GM19324 (cell line): ENCODE data around the gene TBC1D5.
A peak's percentile ranks its signal among the peaks of the same experiment; 100 is the strongest.

ENCODE experiments used
- ATAC-seq: cut with Tn5 transposase; IDR thresholded peaks from one replicate; pipeline ENCODE4 v1.9.1; 2021; ENCODE audit warnings: mild to moderate bottlenecking, moderate library complexity; ENCODE audit not compliant: unreplicated experiment, low FRiP score

TBC1D5 gene

DNA sequence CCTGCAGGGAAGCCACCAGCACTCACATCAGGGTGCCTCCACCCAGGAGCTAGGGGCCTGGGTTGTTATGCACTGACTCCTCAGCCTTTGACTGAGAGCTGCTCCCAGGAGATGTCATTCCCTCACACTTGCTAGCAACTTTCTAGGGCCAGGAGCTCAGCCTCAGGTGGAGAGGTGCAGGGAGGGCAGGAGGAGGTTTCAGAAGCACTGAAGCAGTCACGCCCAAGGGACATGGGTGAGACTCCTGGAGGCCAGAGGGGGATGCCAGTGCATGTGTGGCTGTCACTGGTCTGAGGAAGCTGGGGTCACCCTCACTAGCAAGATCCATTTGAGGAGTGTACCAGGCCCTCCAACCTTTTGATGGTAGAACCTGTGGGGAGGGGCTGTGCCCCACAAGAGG lies 586.5 kb downstream of the TBC1D5 start:
- no peak for ATAC-seq

DNA sequence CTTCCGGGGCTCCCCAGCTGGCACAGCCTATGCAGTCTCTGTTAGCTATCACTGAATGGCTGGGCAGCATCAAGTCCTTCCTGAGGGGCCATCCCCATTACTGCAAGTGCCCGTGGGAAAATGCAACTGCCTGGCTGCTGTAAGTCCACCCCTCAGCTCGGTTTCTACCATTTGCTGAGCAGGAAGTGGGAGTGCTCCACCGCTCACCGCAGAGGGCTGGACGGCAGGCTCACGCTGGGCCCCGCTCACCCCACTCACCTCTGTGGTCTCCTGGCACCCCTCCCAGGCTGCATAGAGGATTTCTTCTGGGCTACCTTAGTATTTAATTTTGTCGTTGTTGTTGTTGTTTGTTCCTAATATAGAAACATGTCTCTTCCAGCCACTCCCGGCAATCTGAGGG lies 587.5 kb downstream of the TBC1D5 start:
- no peak for ATAC-seq

DNA sequence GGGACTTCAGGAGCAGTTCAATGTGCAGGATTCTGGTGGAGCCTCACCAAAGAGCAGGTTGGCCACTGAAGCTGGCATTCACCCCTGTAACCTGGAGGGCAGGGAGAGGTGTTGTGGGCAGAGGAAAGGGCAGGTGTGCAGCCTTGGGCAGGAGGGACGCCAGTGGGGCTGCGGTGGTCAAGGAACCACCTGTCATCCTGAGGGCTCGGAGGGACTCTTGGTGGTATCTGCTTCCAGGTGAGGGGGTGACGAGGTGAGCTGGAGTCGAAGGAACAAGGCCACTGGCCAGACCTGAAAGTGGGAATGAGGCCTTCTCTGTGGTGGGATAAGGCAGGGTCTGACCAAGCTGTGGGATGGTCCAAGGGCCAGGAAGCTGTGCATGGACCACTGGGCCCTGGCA lies 588.2 kb downstream of the TBC1D5 start:
- no peak for ATAC-seq

DNA sequence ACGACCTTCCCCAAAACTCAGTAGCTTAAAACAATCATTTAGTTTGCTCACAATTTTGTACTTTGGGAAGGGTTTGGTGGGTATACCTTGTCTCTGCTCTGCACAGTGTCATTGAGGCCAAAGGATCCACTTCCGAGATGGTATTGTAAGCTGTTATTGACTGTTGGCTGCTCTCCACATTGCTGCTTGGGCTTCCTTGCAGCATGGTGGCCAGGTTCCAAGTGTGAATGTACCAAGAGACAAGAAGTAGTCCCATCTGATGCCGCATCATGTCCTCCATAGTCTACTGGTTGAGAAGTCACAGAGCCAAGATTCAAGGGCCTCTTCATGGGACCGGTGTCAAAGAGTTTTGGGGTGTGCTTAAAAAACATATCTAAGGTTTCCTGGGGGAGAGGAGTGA lies 589.2 kb downstream of the TBC1D5 start:
- no peak for ATAC-seq

DNA sequence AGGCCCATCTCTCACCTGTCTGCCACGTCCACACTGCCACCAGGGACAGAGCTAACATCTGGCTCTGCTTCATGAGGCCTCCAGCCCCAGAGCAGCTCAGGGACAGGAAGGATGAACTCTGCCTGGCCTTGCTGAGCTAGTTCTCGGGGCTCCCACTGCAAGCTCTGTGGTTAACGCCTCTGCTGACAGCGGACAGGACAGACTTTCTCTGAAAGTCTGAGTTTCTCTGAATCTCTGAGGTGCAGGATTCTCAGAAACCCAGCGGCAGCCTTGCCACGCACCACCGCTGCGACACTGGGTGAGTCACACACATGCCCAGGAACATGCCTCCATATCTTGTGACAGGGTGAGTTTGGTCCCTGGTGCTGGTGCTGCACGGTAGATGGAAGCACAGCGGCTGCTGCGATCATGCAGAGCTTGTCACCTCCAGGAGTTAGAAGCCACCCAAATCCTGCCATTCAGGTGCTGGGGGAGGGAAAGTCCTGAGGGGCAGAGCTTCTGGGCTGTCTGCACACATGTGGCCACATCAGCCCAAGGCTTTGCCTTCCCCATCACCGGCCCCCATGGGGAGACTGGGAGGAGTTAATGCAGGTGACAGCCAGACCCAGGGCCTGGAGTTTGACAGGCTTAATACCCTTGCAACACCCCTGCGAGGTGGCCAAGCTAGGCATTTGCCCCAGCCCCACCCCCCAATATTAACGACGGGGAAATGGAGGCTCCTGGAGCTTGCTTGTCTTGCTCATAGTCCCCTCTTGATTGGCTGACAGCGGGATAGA lies 590.6 kb downstream of the TBC1D5 start:
- ATAC-seq: peak; percentile 98

DNA sequence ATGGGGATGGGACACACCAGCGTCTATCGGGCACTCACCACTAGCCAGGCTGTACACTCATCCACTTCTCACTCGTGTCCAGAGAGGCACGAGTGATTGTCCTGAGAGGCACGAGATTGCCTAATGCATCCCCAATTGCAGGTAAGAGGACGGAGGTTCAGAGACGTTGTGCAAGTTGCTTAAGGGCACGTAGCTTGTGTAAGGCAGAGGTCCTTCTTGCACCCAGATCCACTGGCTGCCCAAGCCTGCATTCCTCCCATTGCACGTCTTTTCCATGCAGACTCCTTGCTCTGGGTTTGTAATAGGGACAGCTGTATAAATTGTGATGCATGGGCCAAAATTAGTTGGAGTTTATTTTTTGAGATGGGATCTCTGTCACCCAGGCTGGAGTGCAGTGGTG lies 593.4 kb downstream of the TBC1D5 start:
- no peak for ATAC-seq

DNA sequence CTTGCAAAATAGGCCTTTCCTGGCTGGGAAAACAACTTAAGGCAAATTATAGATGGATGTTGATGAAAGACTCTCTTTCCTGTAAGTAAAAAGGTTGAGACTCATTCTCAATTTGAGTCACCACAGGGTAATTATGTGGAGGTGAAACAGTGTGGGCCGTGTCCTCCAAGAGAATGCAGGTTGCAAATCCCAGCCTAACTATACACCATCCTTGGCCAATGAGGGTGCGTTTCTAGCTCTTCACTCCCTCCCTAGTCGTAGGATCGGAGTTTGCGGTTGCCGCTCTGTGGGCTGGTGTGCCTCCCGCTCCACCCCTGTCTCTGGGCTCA lies 597.8 kb downstream of the TBC1D5 start:
- no peak for ATAC-seq

DNA sequence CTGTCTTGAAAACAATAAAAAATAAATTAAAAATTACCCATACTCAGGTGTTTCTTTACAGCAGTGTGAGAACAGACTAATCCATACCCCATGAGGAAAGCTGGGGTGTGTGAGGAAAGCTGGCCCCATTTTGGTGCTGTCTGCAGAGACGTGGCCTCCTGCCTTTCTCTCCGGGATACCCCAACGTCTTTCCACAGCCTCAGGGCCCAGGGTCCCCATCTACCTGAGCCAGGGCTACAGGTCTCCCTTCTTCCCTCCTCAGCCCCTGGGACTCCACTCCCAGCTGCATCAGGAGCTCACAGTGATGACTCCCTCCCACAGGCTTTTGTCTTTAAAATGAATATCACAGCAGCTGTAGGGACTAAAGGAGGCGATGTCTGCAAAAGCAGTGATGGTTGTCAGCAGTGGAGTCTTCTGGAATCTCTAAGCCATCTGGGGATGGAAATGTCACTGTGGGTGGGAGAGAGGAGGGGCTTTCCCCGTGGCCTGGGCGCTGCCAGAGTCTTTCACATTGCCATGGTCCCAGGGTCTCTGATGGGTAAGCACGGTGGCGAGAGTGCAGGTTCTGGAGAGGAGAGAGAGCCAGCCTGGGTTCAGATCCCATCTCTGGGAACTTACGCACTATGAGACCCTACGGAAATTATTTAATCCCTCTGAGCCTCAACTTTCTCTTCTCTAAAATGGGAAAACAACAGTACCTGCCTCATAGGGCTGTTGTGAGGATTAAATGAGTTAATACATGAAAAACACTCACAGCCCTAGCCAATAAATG lies 598.4 kb downstream of the TBC1D5 start:
- no peak for ATAC-seq

DNA sequence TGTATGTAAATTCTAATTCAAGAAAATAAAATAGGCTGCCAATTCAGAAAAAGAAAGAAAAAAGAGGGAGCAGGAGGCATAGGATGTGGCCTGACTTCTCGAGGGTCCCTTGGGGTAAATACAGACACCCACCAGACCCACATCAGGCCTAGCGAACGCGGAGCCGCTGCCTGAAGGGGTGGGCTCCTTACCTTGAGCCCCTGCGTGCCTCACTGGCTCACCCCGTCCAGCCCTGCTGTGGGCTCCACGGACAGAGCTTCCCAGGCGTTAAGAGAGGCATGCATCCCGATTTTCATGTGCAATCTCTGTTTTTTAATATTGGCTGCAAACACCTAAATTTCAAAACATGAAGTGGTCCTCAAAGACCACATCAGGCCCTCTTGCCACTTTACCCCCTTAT lies 599.9 kb downstream of the TBC1D5 start:
- no peak for ATAC-seq

DNA sequence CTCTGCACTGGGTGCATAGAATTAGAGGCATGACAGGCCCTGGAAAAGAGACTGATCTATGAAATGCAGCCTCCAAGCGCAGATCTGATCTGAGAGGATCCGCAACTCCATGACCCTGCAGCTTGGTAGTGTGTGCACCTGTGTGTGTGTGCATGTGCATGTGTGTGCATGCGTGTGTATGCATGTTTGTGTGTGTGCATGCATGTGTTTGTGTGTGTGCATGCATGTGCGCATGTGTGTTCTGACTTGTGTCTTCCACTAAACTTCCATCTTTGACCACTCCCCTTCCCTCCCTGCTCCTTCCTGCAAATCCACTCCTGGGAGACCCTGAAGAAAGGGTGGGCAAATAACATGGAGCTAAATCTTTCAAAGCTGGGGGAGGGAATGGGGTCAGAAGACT lies 600.7 kb downstream of the TBC1D5 start:
- ATAC-seq: no peak

DNA sequence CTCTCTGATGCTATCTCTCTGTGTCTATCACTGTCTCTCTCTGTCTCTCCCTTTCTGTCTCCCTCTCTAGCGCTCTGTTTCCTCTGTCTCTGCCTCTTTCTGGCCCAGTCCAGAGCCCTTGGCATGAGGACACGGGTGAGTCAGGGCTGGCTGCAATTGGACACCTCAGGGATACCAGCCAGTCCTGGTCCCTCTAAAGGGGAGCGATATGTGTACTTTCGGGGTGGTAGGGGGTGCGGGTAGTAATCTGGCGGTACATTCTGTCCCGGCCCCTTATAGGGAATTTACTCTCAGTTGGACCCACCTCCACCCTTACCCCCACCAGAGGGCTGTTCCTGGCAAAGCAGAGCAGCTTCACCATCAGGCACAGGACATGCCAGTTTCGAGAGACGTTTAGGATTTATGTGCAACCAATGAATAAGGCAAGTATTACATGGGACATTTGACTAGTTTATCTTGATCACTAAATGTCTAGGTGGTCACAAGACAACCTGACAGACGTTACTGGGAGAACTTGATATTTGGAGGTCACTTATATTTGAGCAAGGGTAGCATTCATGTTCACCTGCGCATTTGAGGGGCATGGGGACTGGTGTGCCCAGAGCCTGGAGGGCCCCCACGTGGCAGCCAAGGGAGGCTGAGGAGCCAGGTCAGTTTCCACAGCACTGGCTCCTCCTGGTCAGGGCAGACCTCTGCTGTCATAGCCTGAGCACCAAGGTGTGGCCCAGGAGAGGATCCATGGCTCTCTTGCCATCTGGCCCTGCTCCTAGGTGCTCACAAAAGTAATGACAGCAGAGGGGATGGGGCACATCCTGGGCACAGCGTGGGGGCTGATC lies 601.5 kb downstream of the TBC1D5 start:
- ATAC-seq: no peak

DNA sequence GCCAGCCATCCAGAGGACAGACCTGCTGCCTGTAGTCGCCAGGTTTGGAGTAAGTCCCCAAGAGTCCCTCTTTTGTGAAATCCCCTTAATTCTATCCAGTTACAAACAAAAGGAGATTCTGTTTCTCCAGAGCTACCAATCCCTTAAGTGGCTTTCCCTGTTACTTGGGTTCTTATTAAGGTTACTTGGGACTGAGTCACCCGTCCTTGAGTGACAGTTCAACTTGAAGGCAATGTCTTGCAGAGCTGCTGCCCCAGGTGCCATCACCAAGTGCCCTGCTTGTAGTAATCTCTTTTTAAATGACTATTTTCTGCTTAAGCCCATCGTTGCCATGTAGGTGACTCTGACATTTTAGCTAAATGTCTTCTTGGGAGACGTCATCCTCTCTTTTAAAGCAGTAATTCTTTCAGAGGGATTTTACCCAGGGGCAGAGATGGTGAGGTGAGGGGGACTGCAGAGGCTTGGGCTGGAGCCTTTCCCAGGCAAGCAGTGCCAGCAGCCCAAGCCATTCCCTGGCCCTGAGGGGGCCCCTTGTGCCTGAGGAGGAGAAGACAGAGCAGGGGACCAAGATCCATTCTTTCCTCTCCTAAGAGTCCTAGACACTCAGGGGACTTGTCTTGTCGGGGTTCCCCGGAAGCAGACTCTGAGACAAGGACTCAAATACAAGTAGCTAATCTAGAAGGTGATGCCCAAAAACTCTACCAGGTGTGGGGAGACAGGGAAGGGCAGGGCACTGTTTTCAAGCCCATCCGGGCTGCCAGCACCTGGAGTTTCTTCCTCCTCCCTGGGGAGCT lies 604.0 kb downstream of the TBC1D5 start:
- no peak for ATAC-seq

DNA sequence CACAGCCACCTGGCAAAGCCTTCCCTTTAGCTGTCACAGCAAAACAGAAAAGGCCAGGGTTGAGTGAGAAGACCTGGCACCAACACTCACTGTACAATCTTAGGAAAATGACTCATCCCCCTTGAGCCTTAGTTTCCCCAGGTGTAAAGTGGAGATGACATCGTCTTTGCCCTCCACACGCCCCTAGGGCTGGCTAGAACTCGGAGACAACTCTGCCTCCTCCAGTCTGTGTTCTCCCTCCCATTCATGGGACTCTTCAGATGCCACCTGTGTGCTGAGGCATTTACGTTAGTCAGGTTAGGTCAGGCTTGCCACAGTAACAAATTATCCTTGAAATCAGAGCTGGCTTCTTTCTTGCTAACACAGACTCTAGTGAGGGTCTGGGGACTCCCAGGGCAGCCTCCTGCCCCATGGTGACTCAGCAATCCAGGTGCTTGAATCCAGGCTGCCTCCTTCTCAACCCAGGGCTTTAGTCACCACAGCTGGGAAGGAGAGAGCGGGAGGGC lies 605.1 kb downstream of the TBC1D5 start:
- ATAC-seq: no peak

DNA sequence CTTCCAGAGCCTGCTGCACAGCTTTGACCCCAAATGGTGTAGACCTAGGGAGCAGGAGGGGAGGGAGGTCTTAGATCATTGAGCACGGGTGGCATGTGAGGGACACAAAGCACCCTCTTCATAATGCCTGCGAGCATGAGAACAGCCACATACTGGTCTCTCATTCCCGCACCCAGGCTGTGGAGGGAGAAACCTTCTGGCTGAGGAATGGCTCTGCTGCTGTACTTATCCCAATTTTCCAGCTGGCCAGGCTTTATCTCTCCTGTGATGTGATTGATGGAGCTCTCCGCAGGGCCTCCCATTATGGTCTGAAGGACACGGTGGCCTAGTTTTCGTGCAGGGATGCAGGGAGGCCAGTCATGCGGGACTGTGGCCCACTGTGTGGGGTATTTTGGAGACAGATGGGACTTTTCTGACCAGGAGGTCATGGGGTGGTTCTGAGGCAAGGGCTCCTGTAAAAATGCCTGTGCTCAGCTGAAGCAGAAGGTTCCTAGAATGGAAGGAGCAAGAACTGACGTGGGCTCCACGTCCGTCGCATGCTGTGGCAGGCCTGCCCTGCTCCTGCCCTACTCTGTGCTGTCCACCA lies 606.2 kb downstream of the TBC1D5 start:
- ATAC-seq: no peak

DNA sequence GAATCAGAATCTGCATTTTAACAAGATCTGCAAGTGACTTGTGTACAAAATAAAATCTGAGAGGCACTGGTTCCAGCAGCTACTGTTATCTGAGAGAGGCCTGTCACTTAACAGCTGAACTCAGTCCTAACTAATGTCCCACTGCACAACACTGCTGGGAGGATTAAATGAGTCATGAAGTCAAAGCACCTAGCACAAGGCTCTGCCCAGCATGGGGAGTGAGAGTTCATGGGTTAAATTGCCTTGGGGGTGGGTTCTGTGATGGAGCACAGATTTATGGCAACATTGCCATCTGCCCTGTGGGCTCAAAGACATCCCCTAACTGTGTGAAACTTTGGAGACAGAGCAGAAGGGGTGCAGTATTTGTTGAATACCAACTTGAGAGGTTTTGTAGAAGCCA lies 606.7 kb downstream of the TBC1D5 start:
- no peak for ATAC-seq

DNA sequence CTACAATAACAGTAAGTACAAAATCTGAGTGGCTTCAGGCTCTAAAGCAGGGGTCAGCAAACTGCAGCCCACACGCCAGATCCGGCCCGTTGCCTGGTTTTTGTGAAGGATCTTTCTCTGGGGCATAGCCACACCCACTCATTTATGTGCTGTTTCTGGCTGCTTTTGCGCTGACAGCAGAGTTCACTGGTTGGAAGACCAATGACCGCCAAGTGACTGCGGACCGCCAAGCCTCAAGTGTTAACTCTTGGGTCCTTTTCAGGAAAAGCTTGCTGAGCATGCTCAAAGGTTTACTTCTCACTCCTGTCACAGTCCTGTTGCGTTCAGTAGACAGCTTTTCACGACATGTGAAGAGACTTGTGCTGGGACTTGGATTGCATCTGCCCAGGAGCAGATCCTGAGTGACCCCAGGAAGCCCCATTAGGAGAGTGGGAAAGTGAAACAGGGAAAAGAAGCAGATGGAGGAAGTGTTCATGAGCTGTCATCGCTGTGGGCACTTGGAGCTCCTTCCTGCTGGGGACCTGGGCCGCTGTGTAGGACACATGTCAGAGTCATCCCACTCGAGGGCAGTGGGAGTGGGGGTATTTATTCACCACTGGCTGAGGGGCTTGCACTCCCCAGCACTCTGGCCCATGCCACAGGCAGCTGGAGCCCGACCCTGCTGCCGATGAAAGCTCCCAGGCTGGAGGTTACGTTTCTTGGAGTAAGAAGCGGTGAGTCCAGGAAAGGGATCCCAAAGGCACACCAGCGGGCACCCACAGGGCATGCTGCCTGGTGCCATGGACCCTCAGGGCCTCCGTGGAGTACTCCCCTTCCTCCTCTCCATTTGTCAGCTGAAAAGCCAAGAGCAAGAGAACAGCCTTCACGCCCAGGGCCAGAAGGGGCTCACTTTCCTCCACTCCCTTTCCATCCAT lies 608.5 kb downstream of the TBC1D5 start:
- no peak for ATAC-seq

DNA sequence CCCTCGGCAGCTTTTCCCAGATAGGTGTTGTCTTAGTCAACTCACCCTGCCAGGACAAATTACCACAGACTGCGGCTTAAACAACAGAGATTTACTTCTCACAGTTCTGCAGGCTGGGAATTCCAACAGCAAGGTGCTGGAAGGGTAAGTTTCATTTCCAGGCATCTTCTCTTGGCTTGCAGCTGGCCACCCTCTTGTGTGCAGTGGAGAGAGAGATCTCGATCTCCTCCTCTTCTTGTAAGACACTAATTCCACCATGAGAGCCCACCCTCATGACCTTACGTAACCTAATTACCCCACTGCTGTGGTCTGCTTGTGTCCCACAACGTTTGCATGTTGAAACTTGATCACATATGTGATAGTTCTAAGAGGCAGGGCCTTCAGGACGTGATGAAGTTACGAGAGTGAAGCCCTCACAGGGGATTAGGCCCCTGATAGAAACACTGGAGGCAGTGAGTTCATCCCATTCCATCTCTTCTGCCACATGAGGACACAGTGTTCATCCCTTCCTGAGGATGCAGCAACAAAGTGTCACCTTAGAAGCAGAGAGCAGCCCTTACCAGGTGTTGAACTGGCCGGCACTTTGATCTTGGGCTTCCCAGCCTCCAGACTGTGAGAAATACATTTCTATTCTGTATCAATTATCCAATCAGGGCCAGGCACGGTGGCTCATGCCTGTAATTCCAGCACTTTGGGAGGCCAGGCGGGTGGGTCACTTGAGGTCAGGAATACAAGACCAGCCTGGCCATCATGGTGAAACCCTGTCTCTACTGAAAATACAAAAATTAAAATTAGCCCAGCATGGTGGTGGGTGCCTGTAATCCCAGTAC lies 609.9 kb downstream of the TBC1D5 start:
- ATAC-seq: no peak

DNA sequence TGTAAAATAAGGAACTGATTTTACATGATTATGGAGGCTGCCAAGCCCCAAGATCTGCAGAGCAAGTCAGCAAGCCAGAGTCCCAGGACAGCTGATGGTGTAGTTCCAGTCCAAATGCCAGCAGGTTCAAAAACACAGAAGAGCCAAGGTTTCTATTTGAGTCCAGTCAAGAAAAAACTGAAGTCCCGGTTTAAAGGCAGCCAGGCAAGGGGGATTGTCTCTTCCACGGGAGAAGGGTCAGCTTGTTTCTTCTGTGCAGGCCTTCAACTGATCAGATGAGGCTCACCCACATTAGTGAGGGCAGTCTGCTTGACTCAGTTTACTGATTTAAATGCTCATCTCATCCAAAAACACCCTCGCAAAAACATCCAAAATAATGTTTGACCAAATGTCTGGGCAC lies 611.5 kb downstream of the TBC1D5 start:
- no peak for ATAC-seq
